Gastrocnemius medialis (tissue), 4 donors: Measurements from ENCODE around the gene PSMD11.

Experiments
- POLR2A ChIP-seq, 2 donors: fragments of 450-650 bp; IDR thresholded peaks; one replicate each; pipeline ENCODE4 v1.6.1; 2017; ENCODE audit warnings: antibody characterized with exemption in 2 of 2, mild to moderate bottlenecking in 2 of 2, moderate library complexity in 2 of 2
- TF ChIP-seq, protein P1 (sequence below), 5 experiments: fragments of 450-650 bp in 3 of 5; fragments of 200-600 bp in 2 of 5; sonication (generic) in 2 of 5; IDR thresholded peaks in 4 of 5; conservative IDR thresholded peaks in 1 of 5; 1 replicate in 4 of 5; 2 replicates in 1 of 5; pipeline ENCODE4 v1.5.1; 2016 to 2019; ENCODE audit warnings: antibody characterized with exemption in 5 of 5, mild to moderate bottlenecking in 3 of 5, moderate library complexity in 3 of 5

DNA sequence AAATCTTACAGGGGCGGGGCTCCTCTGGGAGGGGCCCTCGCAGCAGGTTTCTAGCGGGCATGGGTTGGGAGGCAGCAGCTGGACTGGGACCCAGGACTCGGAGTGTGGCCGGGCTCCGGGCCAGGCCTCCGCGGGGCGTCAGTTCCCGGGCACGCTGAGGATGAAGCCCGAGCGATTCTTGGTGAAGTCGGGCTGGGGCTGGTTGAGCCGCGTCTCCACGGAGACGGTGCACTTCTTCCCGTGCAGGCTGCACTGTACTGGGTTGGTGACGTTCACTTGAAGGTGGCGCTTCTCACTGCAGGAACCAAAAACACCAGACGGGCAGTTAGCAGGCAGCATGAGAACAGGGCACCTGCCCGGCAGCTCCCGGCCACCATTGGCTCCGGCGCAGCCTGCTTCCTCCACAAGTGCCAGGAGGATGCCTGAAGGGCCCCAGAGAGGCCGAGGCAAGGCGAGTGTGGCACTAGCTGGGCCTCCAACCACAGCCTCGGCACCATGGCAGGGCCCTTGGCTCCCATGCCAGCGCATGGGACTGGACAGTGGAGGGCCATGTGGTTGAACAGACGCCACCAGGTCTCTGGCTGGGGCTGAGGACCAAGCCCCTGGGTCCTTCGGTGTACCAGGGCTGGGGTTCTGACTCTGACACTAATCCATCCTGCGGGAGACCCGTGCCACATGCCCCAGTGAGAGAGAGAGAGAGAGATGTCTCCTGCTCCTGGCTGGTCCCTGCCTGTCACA is 50.5 kb downstream of the PSMD11 start:
- TF ChIP-seq, protein P1, sequence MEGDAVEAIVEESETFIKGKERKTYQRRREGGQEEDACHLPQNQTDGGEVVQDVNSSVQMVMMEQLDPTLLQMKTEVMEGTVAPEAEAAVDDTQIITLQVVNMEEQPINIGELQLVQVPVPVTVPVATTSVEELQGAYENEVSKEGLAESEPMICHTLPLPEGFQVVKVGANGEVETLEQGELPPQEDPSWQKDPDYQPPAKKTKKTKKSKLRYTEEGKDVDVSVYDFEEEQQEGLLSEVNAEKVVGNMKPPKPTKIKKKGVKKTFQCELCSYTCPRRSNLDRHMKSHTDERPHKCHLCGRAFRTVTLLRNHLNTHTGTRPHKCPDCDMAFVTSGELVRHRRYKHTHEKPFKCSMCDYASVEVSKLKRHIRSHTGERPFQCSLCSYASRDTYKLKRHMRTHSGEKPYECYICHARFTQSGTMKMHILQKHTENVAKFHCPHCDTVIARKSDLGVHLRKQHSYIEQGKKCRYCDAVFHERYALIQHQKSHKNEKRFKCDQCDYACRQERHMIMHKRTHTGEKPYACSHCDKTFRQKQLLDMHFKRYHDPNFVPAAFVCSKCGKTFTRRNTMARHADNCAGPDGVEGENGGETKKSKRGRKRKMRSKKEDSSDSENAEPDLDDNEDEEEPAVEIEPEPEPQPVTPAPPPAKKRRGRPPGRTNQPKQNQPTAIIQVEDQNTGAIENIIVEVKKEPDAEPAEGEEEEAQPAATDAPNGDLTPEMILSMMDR (IDR thresholded peaks at IDR 0.05 in 4 of 5, conservative IDR thresholded peaks at IDR 0.05 in 1 of 5) = no peak
- no peak for TF ChIP-seq POLR2A (IDR thresholded peaks at IDR 0.05)
